GM10248 (cell line): ENCODE data around the gene STIL.

Source experiments
- CTCF ChIA-PET: fragments of 300-600 bp; sonication (Branson Sonifier 250); formaldehyde crosslinking; extraction: SDS; loops from one replicate; lab custom pipeline; 2021; ENCODE audit warnings: antibody characterized with exemption; lab: Yijun Ruan, JAX
- POLR2A ChIA-PET: fragments of 350-650 bp; sonication (Branson Sonifier 250); formaldehyde crosslinking; extraction: SDS; loops from one replicate; lab custom pipeline; 2020; ENCODE audit warnings: antibody characterized with exemption; lab: Yijun Ruan, JAX
- DNase-seq: peaks from one replicate; pipeline ENCODE4 v3.0.0; 2012; ENCODE audit errors: extremely low spot score
- CTCF ChIP-seq: IDR thresholded peaks from 2 replicates; pipeline ENCODE4 v1.5.1; 2012; ENCODE audit warnings: mild to moderate bottlenecking, low read depth; ENCODE audit errors: extremely low read depth, missing control alignments, control extremely low read depth

Gene STIL

GRCh38 chr1:47232187-47232874 is 81.6 kb downstream of the STIL start, which contains the start of gene TAL1:
Gene TAL1 (minus strand): TSS chr1:47232225. CDS start chr1:47225888, 6,337 bp downstream.
- TF ChIP-seq CTCF, result no peak
- ChIA-PET CTCF (interaction anchor here (3.7 kb wide), 1 partner anchor 31 kb away, joined by 13 read pairs; no protein-coding TSS in a partner anchor), POLR2A (interaction anchor here (0.6 kb wide), 1 partner anchor 110 kb away, joined by 3 read pairs; no protein-coding TSS in a partner anchor)
- no peak for DNase-seq

GRCh38 chr1:47231301-47232186 is 82.4 kb downstream of the STIL start:
- no peak for TF ChIP-seq CTCF
- DNase-seq, result no peak
- ChIA-PET POLR2A (no interaction called here), CTCF (interaction anchor here (2.1 kb wide), 1 partner anchor 206 kb away, joined by 4 read pairs; the partner anchor contains the start of gene FOXD2)

DNA sequence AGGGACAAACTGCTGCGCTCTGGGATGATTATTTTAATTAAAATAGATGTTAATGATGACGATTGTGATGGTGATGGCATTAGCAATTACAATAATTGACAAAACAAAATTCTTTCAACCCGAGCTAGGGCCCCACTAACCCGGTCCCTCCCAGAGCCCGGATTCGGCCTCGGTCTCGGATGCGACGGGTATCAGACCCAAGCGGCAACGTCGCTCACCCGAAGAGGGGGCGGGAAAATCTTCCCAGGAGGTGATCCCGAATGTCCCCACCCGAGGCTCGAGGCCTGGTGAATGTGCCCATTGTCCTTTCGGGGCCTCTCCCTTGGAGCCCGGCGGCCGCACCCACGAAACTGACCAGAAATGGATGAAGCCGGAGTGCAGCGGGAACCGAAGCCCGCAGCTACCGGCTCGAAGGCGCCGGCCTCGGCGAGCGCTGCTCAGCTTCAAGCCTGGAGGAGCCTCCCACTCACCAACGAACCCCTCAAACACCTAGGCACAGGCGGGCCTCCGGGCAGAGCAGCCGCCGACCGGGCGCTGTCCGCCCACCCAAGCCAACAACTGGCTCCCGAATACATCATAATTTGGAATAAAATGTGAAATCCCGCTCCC is 83.2 kb downstream of the STIL start:
- no peak for TF ChIP-seq CTCF
- ChIA-PET POLR2A (no interaction called here), CTCF (interaction anchor here (1.7 to 2.1 kb wide), 2 partner anchors 38 to 207 kb away, joined by 4 to 6 read pairs; partner anchors contain the start of gene FOXD2)
- DNase-seq, result no peak

DNA sequence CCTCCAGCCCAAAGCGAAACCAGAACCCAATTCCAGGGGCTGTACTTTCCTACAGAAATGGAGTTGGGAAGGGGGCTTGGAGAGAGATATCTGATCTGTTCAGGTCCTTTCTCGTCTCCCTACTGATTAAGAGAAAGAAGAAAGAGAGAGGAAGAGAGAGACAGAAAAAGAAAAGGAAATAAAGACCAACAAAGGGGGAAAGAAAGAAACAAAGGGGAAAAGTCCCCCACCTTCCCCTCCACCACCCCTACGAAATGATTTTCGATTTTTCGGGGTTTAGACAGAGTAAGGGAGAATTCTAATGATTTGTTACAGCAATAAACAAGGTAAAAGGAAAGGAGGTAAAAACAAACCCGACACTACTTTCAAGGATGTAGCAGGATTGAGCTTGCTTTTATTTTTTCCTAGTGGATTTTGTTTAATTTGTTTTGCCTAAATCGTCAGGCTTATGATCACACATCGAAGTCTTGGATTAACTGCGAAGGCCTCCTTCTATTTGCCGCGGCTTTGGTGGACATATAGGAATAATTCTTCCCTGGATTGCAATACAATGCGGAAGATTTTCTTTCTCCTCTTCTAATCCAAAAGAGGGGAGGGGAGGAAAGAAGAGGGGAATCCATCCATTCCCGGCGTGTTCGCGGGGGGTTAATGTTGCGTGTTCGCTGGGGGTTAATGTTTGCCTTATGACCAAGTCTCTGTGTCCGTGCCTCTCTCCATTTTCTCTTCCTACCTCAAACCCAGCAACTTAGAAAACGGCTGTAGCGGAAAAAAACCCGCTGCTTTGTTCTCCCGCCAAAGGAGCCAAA is 83.9 kb downstream of the STIL start:
- DNase-seq, result no peak
- no peak for TF ChIP-seq CTCF
- CTCF ChIA-PET, result interaction anchor here (1.7 to 2.1 kb wide), 2 partner anchors 37 to 207 kb away, joined by 4 to 6 read pairs; partner anchors contain the start of gene FOXD2
- POLR2A ChIA-PET, result no interaction called here

DNA sequence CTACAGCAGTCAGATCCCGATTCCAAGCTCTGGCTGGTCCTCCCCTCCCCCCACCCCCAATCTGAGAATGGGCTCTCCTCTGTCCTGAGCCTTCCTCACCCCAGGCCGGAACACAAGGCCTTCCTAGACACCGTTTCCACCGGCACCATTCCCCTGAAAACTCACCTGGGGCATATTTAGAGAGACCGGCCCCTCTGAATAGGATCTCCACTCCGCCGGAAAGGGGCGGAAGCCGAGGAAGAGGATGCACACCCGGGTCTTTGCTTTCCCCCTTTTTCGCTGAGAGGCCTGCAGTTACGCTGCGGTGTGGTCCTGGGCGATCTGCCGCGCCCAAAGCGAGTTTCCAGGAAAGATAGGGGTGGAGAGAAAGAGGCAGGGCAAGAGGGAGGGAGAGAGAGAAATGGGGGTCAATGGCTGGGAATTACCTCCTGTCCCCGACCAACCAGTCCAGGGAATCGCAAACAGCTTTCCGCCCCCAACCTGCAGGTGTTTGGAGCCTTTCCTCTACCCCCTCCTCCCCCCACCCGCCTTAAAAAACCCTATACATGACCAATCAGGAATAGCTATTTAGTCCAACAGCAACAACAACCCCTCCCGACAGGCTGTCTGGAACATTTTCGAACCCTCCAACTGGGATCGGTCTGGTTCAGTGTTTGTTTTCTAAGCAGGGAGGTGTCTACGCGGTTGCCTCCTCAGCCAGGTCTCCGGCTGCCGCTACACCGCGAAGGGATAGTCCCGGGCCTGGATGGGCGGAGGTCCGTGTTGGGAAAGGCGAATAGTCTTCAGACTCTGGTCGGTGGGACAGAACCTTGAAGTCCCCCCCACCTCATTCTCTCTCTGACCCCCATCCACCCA is 84.7 kb downstream of the STIL start:
- DNase-seq, result no peak
- ChIA-PET CTCF (interaction anchor here (0.9 to 2.3 kb wide), 5 partner anchors 19 to 497 kb away, joined by 3 to 10 read pairs (median 4); partner anchors contain the start of gene FOXD2), POLR2A (no interaction called here)
- no peak for TF ChIP-seq CTCF
